SJSA1 (cell line): ENCODE data around the gene ITPR2. TPM values are rescaled to one million over a fixed set of nuclear protein-coding genes. Genes with fewer than 3 reads are reported as not detected.
"Not testable (repeated sequence)": the region's sequence is repeated elsewhere in the genome, so short reads cannot be mapped to it uniquely, and the experiment has no call there.

Source experiments
- DNase-seq, 2 experiments: peaks; one replicate each; pipeline ENCODE4 v3.0.0-alpha.2; 2015 to 2020; ENCODE audit warnings: low spot score in 2 of 2, low read depth in 1 of 2
- H3K27ac ChIP-seq: fragments of 250-450 bp; sonication (Bioruptor Pico); 2 replicates; pipeline ENCODE4 v1.5.1; 2020; ENCODE audit warnings: mild to moderate bottlenecking, moderate library complexity
- H3K27me3 ChIP-seq: fragments of 250-450 bp; sonication (Bioruptor Pico); replicated peaks from 2 replicates; pipeline ENCODE4 v1.5.1; 2020; ENCODE audit warnings: mild to moderate bottlenecking, moderate library complexity
- H3K36me3 ChIP-seq: fragments of 250-450 bp; sonication (Bioruptor Pico); 2 replicates; pipeline ENCODE4 v1.5.1; 2020; ENCODE audit warnings: mild to moderate bottlenecking
- H3K4me1 ChIP-seq: fragments of 250-450 bp; sonication (Bioruptor Pico); replicated peaks from 2 replicates; pipeline ENCODE4 v1.6.1; 2021; ENCODE audit warnings: mild to moderate bottlenecking
- H3K4me3 ChIP-seq: fragments of 250-450 bp; sonication (Bioruptor Pico); 2 replicates; pipeline ENCODE4 v1.5.1; 2020; ENCODE audit warnings: mild to moderate bottlenecking
- H3K9me3 ChIP-seq: fragments of 250-450 bp; sonication (Bioruptor Pico); replicated peaks from 2 replicates; pipeline ENCODE4 v1.5.1; 2020; ENCODE audit warnings: mild to moderate bottlenecking
- total RNA-seq: library from RNA; depleted of rRNA; stranded (reverse); fragments of >200 nt; shearing (Covaris generic); gene quantifications from 2 replicates; pipeline ENCODE4 v1.2.3, GENCODE V29; 2014

ITPR2 gene
- total RNA-seq, 1 experiment from 2014 or later, result 82.3 TPM

GRCh38 chr12:26537126-26537525, 295.9 kb downstream of the ITPR2 start:
- H3K27ac ChIP-seq, result no peak overlapping the region
- DNase-seq, result no peak
- H3K9me3 ChIP-seq, result no peaks in the 10 kb centered on the region
- H3K4me3 ChIP-seq, result no peak overlapping the region
- no peaks in the 10 kb centered on the region for H3K27me3 ChIP-seq
- H3K4me1 ChIP-seq, result no peaks in the 10 kb centered on the region
- peaks cover 16% of the 10 kb centered on the region for H3K36me3 ChIP-seq

GRCh38 chr12:26535826-26536225, 297.2 kb downstream of the ITPR2 start:
- Histone ChIP-seq H3K4me3 (no peak overlapping the region), H3K4me1 (no peaks in the 10 kb centered on the region), H3K27me3 (0 out of 2 replicates have a peak, but pooled peaks cover 2% of the 10 kb centered on the region), H3K9me3 (no peaks in the 10 kb centered on the region), H3K27ac (no peak overlapping the region), H3K36me3 (peaks cover 16% of the 10 kb centered on the region)
- DNase-seq, result no peak

- no peaks in the 10 kb centered on the region for H3K9me3 ChIP-seq
- no peak for DNase-seq
- H3K27me3 ChIP-seq, result 0 out of 2 replicates have a peak, but pooled peaks cover 2% of the 10 kb centered on the region
- H3K27ac ChIP-seq, result no peak overlapping the region
- no peaks in the 10 kb centered on the region for H3K4me1 ChIP-seq
- 0 out of 2 replicates have a peak, but pooled peaks cover 5% of the 10 kb centered on the region for H3K36me3 ChIP-seq
- H3K4me3 ChIP-seq, result no peak overlapping the region
Observed at GRCh38 chr12:26534071-26534470, 298.9 kb downstream of the ITPR2 start.

- H3K9me3 ChIP-seq, result no peaks in the 10 kb centered on the region
- H3K27me3 ChIP-seq, result 0 out of 2 replicates have a peak, but pooled peaks cover 2% of the 10 kb centered on the region
- no peaks in the 10 kb centered on the region for H3K4me1 ChIP-seq
- H3K4me3 ChIP-seq, result no peak overlapping the region
- no peak for DNase-seq
- H3K36me3 ChIP-seq, result peaks cover 5% of the 10 kb centered on the region; the same call in 1 of the 2 replicates
- H3K27ac ChIP-seq, result no peak overlapping the region
Observed at GRCh38 chr12:26533211-26533610, 299.8 kb downstream of the ITPR2 start.

GRCh38 chr12:26530461-26530860, 302.5 kb downstream of the ITPR2 start:
- no peaks in the 10 kb centered on the region for H3K4me1 ChIP-seq
- no peak overlapping the region for H3K4me3 ChIP-seq
- no peak overlapping the region for H3K27ac ChIP-seq
- H3K27me3 ChIP-seq, result 0 out of 2 replicates have a peak, but pooled peaks cover 2% of the 10 kb centered on the region
- peaks cover 20% of the 10 kb centered on the region for H3K36me3 ChIP-seq
- no peak for DNase-seq
- 0 out of 2 replicates have a peak, but pooled peaks cover 3% of the 10 kb centered on the region for H3K9me3 ChIP-seq

- H3K9me3 ChIP-seq, result 0 out of 2 replicates have a peak, but pooled peaks cover 3% of the 10 kb centered on the region
- no peak overlapping the region for H3K27ac ChIP-seq
- no peak for DNase-seq
- H3K36me3 ChIP-seq, result peaks cover 29% of the 10 kb centered on the region
- H3K27me3 ChIP-seq, result 0 out of 2 replicates have a peak, but pooled peaks cover 2% of the 10 kb centered on the region
- H3K4me3 ChIP-seq, result no peak overlapping the region
- no peaks in the 10 kb centered on the region for H3K4me1 ChIP-seq
Observed at GRCh38 chr12:26528943-26529342, 304.1 kb downstream of the ITPR2 start.

- Histone ChIP-seq H3K36me3 (peaks cover 30% of the 10 kb centered on the region), H3K9me3 (0 out of 2 replicates have a peak, but pooled peaks cover 3% of the 10 kb centered on the region), H3K4me1 (no peaks in the 10 kb centered on the region), H3K27me3 (0 out of 2 replicates have a peak, but pooled peaks cover 2% of the 10 kb centered on the region), H3K4me3 (no peak overlapping the region), H3K27ac (no peak overlapping the region)
- no peak for DNase-seq
Observed at GRCh38 chr12:26527682-26528081, 305.3 kb downstream of the ITPR2 start.

- Histone ChIP-seq H3K4me3 (no peak overlapping the region), H3K27me3 (no peaks in the 10 kb centered on the region)
Observed at GRCh38 chr12:26524862-26525465, 308.0 kb downstream of the ITPR2 start.

GRCh38 chr12:26523708-26524150, 309.3 kb downstream of the ITPR2 start:
- no peaks in the 10 kb centered on the region for H3K4me1 ChIP-seq
- H3K4me3 ChIP-seq, result no peak overlapping the region
- H3K9me3 ChIP-seq, result 0 out of 2 replicates have a peak, but pooled peaks cover 3% of the 10 kb centered on the region
- no peak overlapping the region for H3K27ac ChIP-seq
- peaks cover 39% of the 10 kb centered on the region for H3K36me3 ChIP-seq
- no peaks in the 10 kb centered on the region for H3K27me3 ChIP-seq
- DNase-seq, result no peak

More at GRCh38 chr12:26524862-26525465, 308.0 kb downstream of the ITPR2 start:
- Histone ChIP-seq H3K4me1 (no peaks in the 10 kb centered on the region), H3K9me3 (0 out of 2 replicates have a peak, but pooled peaks cover 3% of the 10 kb centered on the region), H3K36me3 (peaks cover 30% of the 10 kb centered on the region), H3K27ac (no peak overlapping the region)
- DNase-seq, result no peak

GRCh38 chr12:26520869-26521268, 312.1 kb downstream of the ITPR2 start:
- no peak for DNase-seq
- 0 out of 2 replicates have a peak, but pooled peaks cover 2% of the 10 kb centered on the region for H3K9me3 ChIP-seq
- no peak overlapping the region for H3K27ac ChIP-seq
- H3K36me3 ChIP-seq, result peaks cover 29% of the 10 kb centered on the region
- no peak overlapping the region for H3K4me3 ChIP-seq
- H3K27me3 ChIP-seq, result no peaks in the 10 kb centered on the region
- no peaks in the 10 kb centered on the region for H3K4me1 ChIP-seq

- Histone ChIP-seq H3K36me3 (peaks cover 22% of the 10 kb centered on the region), H3K27me3 (no peaks in the 10 kb centered on the region), H3K27ac (no peak overlapping the region), H3K4me1 (no peaks in the 10 kb centered on the region), H3K4me3 (no peak overlapping the region), H3K9me3 (no peaks in the 10 kb centered on the region)
- no peak for DNase-seq
Observed at GRCh38 chr12:26520109-26520508, 312.9 kb downstream of the ITPR2 start.

- H3K36me3 ChIP-seq, result peaks cover 19% of the 10 kb centered on the region; the same call in 1 of the 2 replicates
- no peak overlapping the region for H3K4me3 ChIP-seq
- H3K27ac ChIP-seq, result no peak overlapping the region
- DNase-seq, result no peak
- no peaks in the 10 kb centered on the region for H3K4me1 ChIP-seq
- no peaks in the 10 kb centered on the region for H3K27me3 ChIP-seq
- H3K9me3 ChIP-seq, result no peaks in the 10 kb centered on the region
Observed at GRCh38 chr12:26519462-26519861, 313.5 kb downstream of the ITPR2 start.

GRCh38 chr12:26517320-26517719, 315.7 kb downstream of the ITPR2 start:
- DNase-seq, H3K4me3 ChIP-seq, H3K27me3 ChIP-seq, H3K4me1 ChIP-seq, H3K27ac ChIP-seq, H3K9me3 ChIP-seq: not testable (repeated sequence)
- peaks cover 13% of the 10 kb centered on the region; the same call in 1 of the 2 replicates for H3K36me3 ChIP-seq

GRCh38 chr12:26514364-26514763, 318.6 kb downstream of the ITPR2 start:
- no peaks in the 10 kb centered on the region for H3K27me3 ChIP-seq
- no peaks in the 10 kb centered on the region for H3K9me3 ChIP-seq
- peaks cover 12% of the 10 kb centered on the region for H3K36me3 ChIP-seq
- DNase-seq, result no peak
- H3K4me1 ChIP-seq, result no peaks in the 10 kb centered on the region
- H3K4me3 ChIP-seq, result no peak overlapping the region
- H3K27ac ChIP-seq, result no peak overlapping the region
